Keratinocyte (primary cell): ENCODE results near the gene GNA14. TPM values are rescaled to one million over a fixed set of nuclear protein-coding genes. Genes with fewer than 3 reads are reported as not detected.

ENCODE experiments used
- DNase-seq: peaks from one replicate; pipeline ENCODE4 v3.0.0-alpha.2; 2011; ENCODE audit warnings: low read depth, missing footprints, low spot score
- FAIRE-seq: peaks from 2 replicates; lab custom pipeline; 2011; peaks lifted over from hg19 to GRCh38; lab: Jason Lieb, UNC
- H2AFZ ChIP-seq: 2 replicates; pipeline ENCODE4 v1.6.0; 2012; ENCODE audit warnings: low read length, control low read depth, inconsistent platforms; ENCODE audit not compliant: control insufficient read depth
- H3K27ac ChIP-seq: 2 replicates; pipeline ENCODE4 v1.5.1; 2011; ENCODE audit warnings: low read length; ENCODE audit not compliant: control insufficient read depth, insufficient read depth
- H3K27me3 ChIP-seq: 3 replicates; pipeline ENCODE4 v1.6.0; 2011; ENCODE audit warnings: low read length; ENCODE audit not compliant: control insufficient read depth, insufficient read depth; ENCODE audit errors: extremely low read depth
- H3K36me3 ChIP-seq, 2 experiments: 2 replicates in 1 of 2; 3 replicates in 1 of 2; pipeline ENCODE4 v1.5.1; 2011; ENCODE audit warnings: low read length in 2 of 2, mild to moderate bottlenecking in 1 of 2; ENCODE audit not compliant: control insufficient read depth in 2 of 2, insufficient read depth in 2 of 2; ENCODE audit errors: extremely low read depth in 1 of 2
- H3K4me1 ChIP-seq: 3 replicates; pipeline ENCODE4 v1.5.1; 2011; ENCODE audit warnings: low read length; ENCODE audit not compliant: control insufficient read depth, insufficient read depth; ENCODE audit errors: extremely low read depth
- H3K4me2 ChIP-seq: 3 replicates; pipeline ENCODE4 v1.6.0; 2011; ENCODE audit warnings: low read depth, low read length; ENCODE audit not compliant: control insufficient read depth, insufficient read depth; ENCODE audit errors: extremely low read depth
- H3K4me3 ChIP-seq, 3 experiments: fragments of 200-600 bp in 1 of 3; sonication (generic) in 1 of 3; 2 replicates in 2 of 3; 3 replicates in 1 of 3; pipeline ENCODE4 v1.5.1; 2011 to 2016; ENCODE audit warnings: low read length in 3 of 3, mild to moderate bottlenecking in 3 of 3, control low read depth in 2 of 3, inconsistent platforms in 1 of 3, low read depth in 1 of 3, mixed read lengths in 1 of 3, mixed run types in 1 of 3, moderate library complexity in 1 of 3; ENCODE audit not compliant: control insufficient read depth in 2 of 3, insufficient read depth in 2 of 3; ENCODE audit errors: extremely low read depth in 1 of 3
- H3K79me2 ChIP-seq: 2 replicates; pipeline ENCODE4 v1.6.0; 2012; ENCODE audit warnings: low read length; ENCODE audit not compliant: control insufficient read depth, insufficient read depth
- H3K9ac ChIP-seq: 3 replicates; pipeline ENCODE4 v1.6.0; 2011; ENCODE audit warnings: low read length; ENCODE audit not compliant: control insufficient read depth, insufficient read depth; ENCODE audit errors: extremely low read depth
- H3K9me1 ChIP-seq: 3 replicates; pipeline ENCODE4 v1.6.0; 2011; ENCODE audit warnings: low read length; ENCODE audit not compliant: control insufficient read depth, insufficient read depth; ENCODE audit errors: extremely low read depth
- H3K9me3 ChIP-seq: 2 replicates; pipeline ENCODE4 v1.5.1; 2012; ENCODE audit warnings: low read depth, low read length; ENCODE audit not compliant: control insufficient read depth
- H4K20me1 ChIP-seq: 3 replicates; pipeline ENCODE4 v1.6.0; 2011; ENCODE audit warnings: low read length; ENCODE audit not compliant: control insufficient read depth, insufficient read depth; ENCODE audit errors: extremely low read depth
- CTCF ChIP-seq, 3 experiments: IDR thresholded peaks in 1 of 3; conservative IDR thresholded peaks in 1 of 3; optimal IDR thresholded peaks in 1 of 3; 2 replicates in 2 of 3; 3 replicates in 1 of 3; pipeline versions ENCODE3 to v1.5.1; 2011; ENCODE audit warnings: low read length in 3 of 3, mild to moderate bottlenecking in 3 of 3, moderate library complexity in 2 of 3, control low read depth in 1 of 3, inconsistent platforms in 1 of 3; ENCODE audit not compliant: insufficient read depth in 2 of 3; ENCODE audit errors: extremely low read depth in 1 of 3
- EZH2 ChIP-seq: IDR thresholded peaks from one replicate; pipeline ENCODE4 v1.6.1; 2012; ENCODE audit warnings: inconsistent platforms, mild to moderate bottlenecking, low read length, moderate library complexity
- dilution Hi-C: fragments of 300-500 bp; cut with MboI; formaldehyde crosslinking; loops from one replicate; pipeline ENCODE4 v1.7.0; 2020; ENCODE audit warnings: low sequenced_read_pairs; ENCODE audit not compliant: extremely low pct_ligation_motif_present
- polyA plus RNA-seq, 5 experiments: library from polyadenylated mRNA; depleted of rRNA in 3 of 5; stranded (reverse) in 3 of 5; stranded (forward) in 1 of 5; unstranded in 1 of 5; fragments of >200 nt; gene quantifications; 1 replicate in 1 of 5; 2 replicates in 3 of 5; 3 replicates in 1 of 5; pipeline versions ENCODE4 v1.2.1 to v1.2.3, GENCODE V29; 2011 to 2012; ENCODE audit warnings: missing spikeins in 2 of 5, low read depth in 1 of 5, low replicate concordance in 1 of 5

Gene GNA14
- polyA plus RNA-seq, 1 donor (not counting 4 experiments of a cell fraction or from before 2014, with no cell fraction given) = not detected

GRCh38 chr9:77462066-77462465 lies 186.1 kb downstream of the GNA14 start:
- H2AFZ ChIP-seq = no peak overlapping the region
- H3K9me3 ChIP-seq = no peaks in the 10 kb centered on the region
- no peaks in the 10 kb centered on the region for H3K9me1 ChIP-seq
- H3K4me3 ChIP-seq = no peak overlapping the region
- no peaks in the 10 kb centered on the region for H3K4me1 ChIP-seq
- DNase-seq = no peak
- no peak for FAIRE-seq
- dilution Hi-C loops = no loop called here
- TF ChIP-seq CTCF (optimal IDR thresholded peaks at IDR 0.05 in 1 of 3, IDR thresholded peaks at IDR 0.05 in 1 of 3, conservative IDR thresholded peaks at IDR 0.05 in 1 of 3; ENCODE audit: extremely low read depth in 1 of 3, insufficient read depth in 2 of 3, low read length in 3 of 3) (no peak), EZH2 (no peak)
- peaks cover 3% of the 10 kb centered on the region for H3K27me3 ChIP-seq
- H3K27ac ChIP-seq = no peak overlapping the region
- no peak overlapping the region for H3K4me2 ChIP-seq
- H3K36me3 ChIP-seq = no peaks in the 10 kb centered on the region
- no peaks in the 10 kb centered on the region for H3K79me2 ChIP-seq
- no peak overlapping the region for H3K9ac ChIP-seq
- no peaks in the 10 kb centered on the region for H4K20me1 ChIP-seq

- FAIRE-seq (no peak), DNase-seq (no peak)
- no peaks in the 10 kb centered on the region for H4K20me1 ChIP-seq
- H3K79me2 ChIP-seq = no peaks in the 10 kb centered on the region
- no peak overlapping the region for H3K9ac ChIP-seq
- no peak overlapping the region for H3K4me2 ChIP-seq
- peaks cover 2% of the 10 kb centered on the region for H3K27me3 ChIP-seq
- H3K27ac ChIP-seq = no peak overlapping the region
- H3K4me3 ChIP-seq = no peak overlapping the region
- H3K9me1 ChIP-seq = no peaks in the 10 kb centered on the region
- H2AFZ ChIP-seq = no peak overlapping the region
- H3K9me3 ChIP-seq = no peaks in the 10 kb centered on the region
- dilution Hi-C loops = no loop called here
- H3K36me3 ChIP-seq = no peaks in the 10 kb centered on the region
- no peaks in the 10 kb centered on the region for H3K4me1 ChIP-seq
- TF ChIP-seq EZH2 = no peak
- no peak for TF ChIP-seq CTCF (optimal IDR thresholded peaks at IDR 0.05 in 1 of 3, IDR thresholded peaks at IDR 0.05 in 1 of 3, conservative IDR thresholded peaks at IDR 0.05 in 1 of 3; ENCODE audit: extremely low read depth in 1 of 3, insufficient read depth in 2 of 3, low read length in 3 of 3)
Observed at GRCh38 chr9:77460938-77461337, 187.2 kb downstream of the GNA14 start.
